ENCODE data around the gene NEURL1.

Gene NEURL1, protein sequence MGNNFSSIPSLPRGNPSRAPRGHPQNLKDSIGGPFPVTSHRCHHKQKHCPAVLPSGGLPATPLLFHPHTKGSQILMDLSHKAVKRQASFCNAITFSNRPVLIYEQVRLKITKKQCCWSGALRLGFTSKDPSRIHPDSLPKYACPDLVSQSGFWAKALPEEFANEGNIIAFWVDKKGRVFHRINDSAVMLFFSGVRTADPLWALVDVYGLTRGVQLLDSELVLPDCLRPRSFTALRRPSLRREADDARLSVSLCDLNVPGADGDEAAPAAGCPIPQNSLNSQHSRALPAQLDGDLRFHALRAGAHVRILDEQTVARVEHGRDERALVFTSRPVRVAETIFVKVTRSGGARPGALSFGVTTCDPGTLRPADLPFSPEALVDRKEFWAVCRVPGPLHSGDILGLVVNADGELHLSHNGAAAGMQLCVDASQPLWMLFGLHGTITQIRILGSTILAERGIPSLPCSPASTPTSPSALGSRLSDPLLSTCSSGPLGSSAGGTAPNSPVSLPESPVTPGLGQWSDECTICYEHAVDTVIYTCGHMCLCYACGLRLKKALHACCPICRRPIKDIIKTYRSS

DNA sequence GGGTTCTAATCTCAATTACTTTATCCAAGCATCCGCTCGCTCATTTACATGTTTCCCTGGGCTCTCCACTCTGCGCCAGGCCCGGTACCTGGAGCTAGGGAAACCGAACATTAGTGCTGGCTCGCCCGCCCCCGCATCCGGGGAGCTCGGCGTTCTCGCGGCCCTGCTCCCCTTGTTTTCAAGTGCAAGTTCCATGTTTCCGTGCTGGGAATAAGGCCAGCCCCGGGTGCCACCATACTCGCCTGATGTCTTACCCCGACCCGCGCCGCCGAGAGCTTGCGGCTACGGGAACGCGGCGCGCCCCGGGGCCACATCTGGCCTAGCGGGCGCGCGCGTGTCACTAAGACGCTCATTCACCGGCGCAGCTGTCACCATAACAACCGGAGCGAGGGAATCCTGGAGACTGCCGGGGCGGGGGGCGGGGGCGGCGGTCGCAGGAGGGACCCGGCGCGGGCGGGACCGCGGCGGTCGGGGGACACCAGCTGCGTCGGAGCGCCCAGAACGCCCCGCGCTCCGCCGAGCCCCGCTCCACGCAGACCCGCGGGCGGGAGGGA, at the start of gene NEURL1:
Gene NEURL1 (plus strand): TSS at position 344 of the 554 bp plus-strand sequence. CDS start 683 bp downstream, outside the sequence.
- TF ChIP-seq, protein P1, sequence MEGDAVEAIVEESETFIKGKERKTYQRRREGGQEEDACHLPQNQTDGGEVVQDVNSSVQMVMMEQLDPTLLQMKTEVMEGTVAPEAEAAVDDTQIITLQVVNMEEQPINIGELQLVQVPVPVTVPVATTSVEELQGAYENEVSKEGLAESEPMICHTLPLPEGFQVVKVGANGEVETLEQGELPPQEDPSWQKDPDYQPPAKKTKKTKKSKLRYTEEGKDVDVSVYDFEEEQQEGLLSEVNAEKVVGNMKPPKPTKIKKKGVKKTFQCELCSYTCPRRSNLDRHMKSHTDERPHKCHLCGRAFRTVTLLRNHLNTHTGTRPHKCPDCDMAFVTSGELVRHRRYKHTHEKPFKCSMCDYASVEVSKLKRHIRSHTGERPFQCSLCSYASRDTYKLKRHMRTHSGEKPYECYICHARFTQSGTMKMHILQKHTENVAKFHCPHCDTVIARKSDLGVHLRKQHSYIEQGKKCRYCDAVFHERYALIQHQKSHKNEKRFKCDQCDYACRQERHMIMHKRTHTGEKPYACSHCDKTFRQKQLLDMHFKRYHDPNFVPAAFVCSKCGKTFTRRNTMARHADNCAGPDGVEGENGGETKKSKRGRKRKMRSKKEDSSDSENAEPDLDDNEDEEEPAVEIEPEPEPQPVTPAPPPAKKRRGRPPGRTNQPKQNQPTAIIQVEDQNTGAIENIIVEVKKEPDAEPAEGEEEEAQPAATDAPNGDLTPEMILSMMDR (IDR thresholded peaks at IDR 0.05; ENCODE audit: low read depth, low read length) = no peak
- peak within 1 kb of the TSS; percentile 39 for H3K4me3 ChIP-seq (ENCODE audit: low read depth, low read length)

DNA sequence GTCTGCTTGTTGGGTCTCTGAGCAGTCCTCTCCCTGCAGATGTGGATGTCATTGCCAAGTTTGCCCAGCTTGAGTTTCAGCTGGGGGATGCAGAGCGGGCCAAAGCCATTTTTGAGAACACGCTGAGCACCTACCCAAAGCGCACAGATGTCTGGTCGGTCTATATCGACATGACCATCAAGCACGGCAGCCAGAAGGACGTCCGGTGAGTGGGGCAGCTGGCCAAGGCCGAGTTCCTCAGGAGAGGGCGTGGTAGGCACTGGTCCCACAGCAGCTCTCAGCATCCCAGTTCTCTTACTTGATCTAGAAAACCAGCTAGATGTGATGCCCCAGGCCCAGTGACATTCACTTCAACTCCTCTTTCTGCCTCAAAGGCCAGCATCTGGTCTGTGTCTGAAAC, 49.0 kb upstream of the NEURL1 start:
- H3K4me3 ChIP-seq (ENCODE audit: low read depth, low read length) = no peak overlapping the region
- TF ChIP-seq, protein P1 (IDR thresholded peaks at IDR 0.05; ENCODE audit: low read depth, low read length) = no peak

DNA sequence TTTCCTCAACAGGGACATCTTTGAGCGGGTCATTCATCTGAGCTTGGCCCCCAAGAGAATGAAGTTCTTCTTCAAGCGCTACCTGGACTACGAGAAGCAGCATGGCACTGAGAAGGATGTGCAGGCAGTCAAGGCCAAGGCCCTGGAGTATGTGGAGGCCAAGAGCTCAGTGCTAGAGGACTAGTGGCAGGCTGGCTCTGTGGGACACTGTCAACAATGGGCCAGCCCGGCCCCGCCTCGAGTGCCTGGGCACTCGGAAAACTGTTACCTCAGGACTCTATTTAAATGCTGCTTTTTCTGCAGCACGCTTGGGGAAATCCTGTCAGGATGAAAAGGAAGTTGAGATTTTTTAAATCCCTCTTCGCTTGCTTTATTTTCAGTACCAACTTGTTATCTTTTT, 48.1 kb upstream of the NEURL1 start:
- no peak overlapping the region for H3K4me3 ChIP-seq (ENCODE audit: low read depth, low read length)
- TF ChIP-seq, protein P1 (IDR thresholded peaks at IDR 0.05; ENCODE audit: low read depth, low read length) = no peak

DNA sequence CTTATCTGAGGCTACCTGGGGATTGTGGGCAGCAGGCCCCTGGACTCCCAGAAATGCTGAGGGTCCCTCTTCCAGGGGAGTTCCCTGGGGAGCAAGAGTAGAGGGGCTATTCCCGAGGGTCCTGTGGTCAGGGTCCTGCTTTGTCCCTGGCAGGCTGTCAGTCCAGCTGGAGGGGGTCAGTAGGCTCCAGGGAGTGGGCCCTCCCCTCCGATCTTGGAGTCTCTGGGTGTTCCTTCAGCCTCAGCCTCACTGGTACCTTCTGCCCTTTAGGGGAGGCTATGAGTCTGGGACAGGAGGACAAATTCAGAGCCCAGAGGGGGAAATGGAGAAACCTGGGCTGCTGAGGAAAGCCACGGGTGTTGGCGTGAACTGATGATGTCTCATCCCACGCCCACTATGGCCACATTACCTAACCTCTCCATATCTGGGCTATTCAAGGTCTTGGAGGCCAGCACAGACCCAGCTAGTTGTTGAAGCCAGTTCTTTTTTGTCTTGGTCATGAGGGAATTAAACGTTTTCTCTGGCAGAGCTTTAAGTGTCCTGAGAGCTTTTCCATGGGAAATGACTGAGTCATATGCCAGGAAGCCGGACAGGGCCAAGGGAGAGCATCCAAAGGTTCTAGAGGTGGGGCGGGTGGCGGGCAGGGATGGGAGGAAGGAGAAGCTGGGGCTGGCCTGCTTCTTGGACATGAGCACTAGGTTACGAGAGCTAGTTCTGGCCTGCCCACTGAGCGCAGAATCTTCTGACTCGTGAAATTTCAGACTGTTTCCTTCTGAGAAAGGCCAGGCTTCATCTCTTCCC, 47.5 kb upstream of the NEURL1 start:
- no peak overlapping the region for H3K4me3 ChIP-seq (ENCODE audit: low read depth, low read length)
- TF ChIP-seq, protein P1 (IDR thresholded peaks at IDR 0.05; ENCODE audit: low read depth, low read length) = no peak

DNA sequence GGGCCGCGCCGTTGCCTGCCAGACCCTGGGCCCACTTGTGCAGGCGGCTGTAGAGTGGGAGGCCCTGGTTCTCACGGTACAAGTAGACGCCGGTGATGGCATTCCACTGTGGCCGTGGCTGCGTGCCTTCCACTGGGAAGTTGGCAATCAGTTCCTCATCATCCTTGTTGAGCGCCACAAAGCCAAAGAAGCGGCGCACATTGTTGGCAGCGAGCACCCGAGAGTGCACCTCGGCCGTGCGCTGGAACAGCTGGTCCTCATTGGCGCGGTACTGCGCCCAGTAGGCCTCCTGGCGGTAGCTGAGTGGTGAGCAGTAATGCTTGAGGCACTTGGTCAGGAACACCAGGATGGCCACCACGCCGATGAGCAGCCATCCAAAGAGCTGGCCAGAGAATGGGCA, 46.3 kb upstream of the NEURL1 start:
- H3K4me3 ChIP-seq (ENCODE audit: low read depth, low read length) = no peak overlapping the region
- TF ChIP-seq, protein P1 (IDR thresholded peaks at IDR 0.05; ENCODE audit: low read depth, low read length) = no peak

DNA sequence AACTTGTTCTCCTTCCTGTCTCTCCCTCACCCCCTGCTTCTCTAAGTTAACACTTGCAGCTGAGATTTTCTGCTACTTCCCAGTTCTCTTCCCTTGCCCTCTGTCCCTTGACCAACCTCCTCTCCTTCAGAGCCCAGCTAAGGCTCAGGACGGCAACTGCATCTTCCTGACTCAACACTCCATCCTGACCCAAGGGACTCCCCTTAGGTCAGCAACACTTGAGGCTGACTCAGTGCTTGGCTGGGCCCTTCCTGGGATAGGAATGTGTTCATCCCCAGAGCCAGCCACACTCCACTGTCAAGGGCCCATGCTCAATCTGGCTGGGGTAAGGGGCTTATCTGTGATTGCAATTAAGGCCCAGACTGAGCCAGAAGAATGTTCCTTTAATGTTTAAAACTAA, 44.8 kb upstream of the NEURL1 start:
- H3K4me3 ChIP-seq (ENCODE audit: low read depth, low read length) = no peak overlapping the region
- TF ChIP-seq, protein P1 (IDR thresholded peaks at IDR 0.05; ENCODE audit: low read depth, low read length) = no peak

All from WI38 (cell line).